ENCODE results near the gene CHEK2. TPM values are rescaled to one million over a fixed set of nuclear protein-coding genes. Genes with fewer than 3 reads are reported as not detected.
"Not testable (repeated sequence)": the region's sequence is repeated elsewhere in the genome, so short reads cannot be mapped to it uniquely, and the experiment has no call there.

CHEK2 gene
- total RNA-seq, 1 donor = 13.4 TPM

DNA sequence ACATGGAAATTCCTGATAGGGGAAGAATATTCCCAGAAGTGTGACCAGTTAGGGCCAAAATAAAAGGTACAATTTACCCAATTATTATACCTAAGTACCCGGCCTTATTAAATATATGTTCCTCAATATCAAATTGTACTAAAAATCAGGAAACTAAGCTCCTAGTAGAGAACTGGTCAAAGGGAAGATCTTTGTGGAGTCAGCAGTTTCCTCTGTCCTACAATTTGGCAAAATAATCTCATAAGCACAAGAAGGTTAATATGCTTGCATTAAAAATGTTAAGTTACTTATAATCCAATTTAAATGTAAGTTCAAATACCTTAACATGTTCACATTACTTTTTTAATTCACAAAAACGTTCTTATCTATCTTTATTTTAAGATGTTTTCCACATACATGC is 72.2 kb downstream of the CHEK2 start:
- DNase-seq (ENCODE audit: insufficient read length, low spot score, missing footprints) = no peak
- Histone ChIP-seq H3K36me3 (ENCODE audit: insufficient read depth, low read length) (no peaks in the 10 kb centered on the region), H3K27ac (ENCODE audit: low read depth, low read length) (no peak overlapping the region), H4K20me1 (ENCODE audit: insufficient read depth, low read length) (no peaks in the 10 kb centered on the region), H3K79me2 (ENCODE audit: insufficient read depth, low read length) (peaks cover 5% of the 10 kb centered on the region), H2AFZ (ENCODE audit: low read length) (no peak overlapping the region), H3K9me3 (ENCODE audit: low read depth, low read length) (no peaks in the 10 kb centered on the region), H3K4me2 (ENCODE audit: insufficient read depth, low read length) (no peak overlapping the region), H3K27me3 (ENCODE audit: insufficient read depth, low read length) (no peaks in the 10 kb centered on the region), H3K4me1 (ENCODE audit: insufficient read depth, low read length) (peaks cover 5% of the 10 kb centered on the region), H3K4me3 (ENCODE audit: insufficient read depth, low read length) (no peak overlapping the region)
- TF ChIP-seq, protein P1, sequence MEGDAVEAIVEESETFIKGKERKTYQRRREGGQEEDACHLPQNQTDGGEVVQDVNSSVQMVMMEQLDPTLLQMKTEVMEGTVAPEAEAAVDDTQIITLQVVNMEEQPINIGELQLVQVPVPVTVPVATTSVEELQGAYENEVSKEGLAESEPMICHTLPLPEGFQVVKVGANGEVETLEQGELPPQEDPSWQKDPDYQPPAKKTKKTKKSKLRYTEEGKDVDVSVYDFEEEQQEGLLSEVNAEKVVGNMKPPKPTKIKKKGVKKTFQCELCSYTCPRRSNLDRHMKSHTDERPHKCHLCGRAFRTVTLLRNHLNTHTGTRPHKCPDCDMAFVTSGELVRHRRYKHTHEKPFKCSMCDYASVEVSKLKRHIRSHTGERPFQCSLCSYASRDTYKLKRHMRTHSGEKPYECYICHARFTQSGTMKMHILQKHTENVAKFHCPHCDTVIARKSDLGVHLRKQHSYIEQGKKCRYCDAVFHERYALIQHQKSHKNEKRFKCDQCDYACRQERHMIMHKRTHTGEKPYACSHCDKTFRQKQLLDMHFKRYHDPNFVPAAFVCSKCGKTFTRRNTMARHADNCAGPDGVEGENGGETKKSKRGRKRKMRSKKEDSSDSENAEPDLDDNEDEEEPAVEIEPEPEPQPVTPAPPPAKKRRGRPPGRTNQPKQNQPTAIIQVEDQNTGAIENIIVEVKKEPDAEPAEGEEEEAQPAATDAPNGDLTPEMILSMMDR (IDR thresholded peaks at IDR 0.05; ENCODE audit: extremely low read depth, low read depth, low read length) = no peak

DNA sequence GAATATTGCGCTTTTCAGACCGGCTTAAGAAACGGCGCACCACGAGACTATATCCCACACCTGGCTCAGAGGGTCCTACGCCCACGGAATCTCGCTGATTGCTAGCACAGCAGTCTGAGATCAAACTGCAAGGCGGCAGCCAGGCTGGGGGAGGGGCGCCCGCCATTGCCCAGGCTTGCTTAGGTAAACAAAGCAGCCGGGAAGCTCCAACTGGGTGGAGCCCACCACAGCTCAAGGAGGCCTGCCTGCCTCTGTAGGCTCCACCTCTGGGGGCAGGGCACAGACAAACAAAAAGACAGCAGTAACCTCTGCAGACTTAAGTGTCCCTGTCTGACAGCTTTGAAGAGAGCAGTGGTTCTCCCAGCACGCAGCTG is 78.1 kb downstream of the CHEK2 start:
- DNase-seq (ENCODE audit: insufficient read length, low spot score, missing footprints); H3K9me3 ChIP-seq (ENCODE audit: low read depth, low read length); H3K36me3 ChIP-seq (ENCODE audit: insufficient read depth, low read length); H3K27ac ChIP-seq (ENCODE audit: low read depth, low read length); H3K4me2 ChIP-seq (ENCODE audit: insufficient read depth, low read length); H3K4me1 ChIP-seq (ENCODE audit: insufficient read depth, low read length); H3K27me3 ChIP-seq (ENCODE audit: insufficient read depth, low read length); H3K4me3 ChIP-seq (ENCODE audit: insufficient read depth, low read length); H3K79me2 ChIP-seq (ENCODE audit: insufficient read depth, low read length); H4K20me1 ChIP-seq (ENCODE audit: insufficient read depth, low read length); H2AFZ ChIP-seq (ENCODE audit: low read length): not testable (repeated sequence)

GRCh38 chr22:28658448-28658847 is 83.2 kb downstream of the CHEK2 start:
- no peak overlapping the region for H2AFZ ChIP-seq (ENCODE audit: low read length)
- H3K4me3 ChIP-seq (ENCODE audit: insufficient read depth, low read length) = no peak overlapping the region
- no peaks in the 10 kb centered on the region for H3K36me3 ChIP-seq (ENCODE audit: insufficient read depth, low read length)
- H3K79me2 ChIP-seq (ENCODE audit: insufficient read depth, low read length) = peaks cover 2% of the 10 kb centered on the region
- no peak overlapping the region for H3K4me2 ChIP-seq (ENCODE audit: insufficient read depth, low read length)
- TF ChIP-seq, protein P1 (IDR thresholded peaks at IDR 0.05; ENCODE audit: extremely low read depth, low read depth, low read length) = no peak
- H3K27ac ChIP-seq (ENCODE audit: low read depth, low read length) = no peak overlapping the region
- DNase-seq (ENCODE audit: insufficient read length, low spot score, missing footprints) = no peak
- H4K20me1 ChIP-seq (ENCODE audit: insufficient read depth, low read length) = peaks cover 4% of the 10 kb centered on the region
- H3K27me3 ChIP-seq (ENCODE audit: insufficient read depth, low read length) = no peaks in the 10 kb centered on the region
- no peaks in the 10 kb centered on the region for H3K9me3 ChIP-seq (ENCODE audit: low read depth, low read length)
- no peaks in the 10 kb centered on the region for H3K4me1 ChIP-seq (ENCODE audit: insufficient read depth, low read length)

- Histone ChIP-seq H4K20me1 (ENCODE audit: insufficient read depth, low read length) (peaks cover 4% of the 10 kb centered on the region), H3K4me3 (ENCODE audit: insufficient read depth, low read length) (no peak overlapping the region), H3K9me3 (ENCODE audit: low read depth, low read length) (no peaks in the 10 kb centered on the region), H3K79me2 (ENCODE audit: insufficient read depth, low read length) (peaks cover 2% of the 10 kb centered on the region), H3K27ac (ENCODE audit: low read depth, low read length) (no peak overlapping the region), H2AFZ (ENCODE audit: low read length) (no peak overlapping the region), H3K4me1 (ENCODE audit: insufficient read depth, low read length) (no peaks in the 10 kb centered on the region), H3K4me2 (ENCODE audit: insufficient read depth, low read length) (no peak overlapping the region), H3K27me3 (ENCODE audit: insufficient read depth, low read length) (no peaks in the 10 kb centered on the region), H3K36me3 (ENCODE audit: insufficient read depth, low read length) (no peaks in the 10 kb centered on the region)
- no peak for DNase-seq (ENCODE audit: insufficient read length, low spot score, missing footprints)
- TF ChIP-seq, protein P1 (IDR thresholded peaks at IDR 0.05; ENCODE audit: extremely low read depth, low read depth, low read length) = no peak
Observed at GRCh38 chr22:28656181-28656580, 85.4 kb downstream of the CHEK2 start.

All from osteoblast (primary cell).